GM19372 (cell line): ENCODE measurements around the gene GMDS.

ENCODE experiments used
- ATAC-seq: cut with Tn5 transposase; IDR thresholded peaks from one replicate; pipeline ENCODE4 v1.9.1; 2021; ENCODE audit warnings: mild to moderate bottlenecking, low read depth, moderate library complexity; ENCODE audit not compliant: unreplicated experiment

Gene GMDS

GRCh38 chr6:1627827-1628560 is 617.4 kb downstream of the GMDS start:
- no peak for ATAC-seq

GRCh38 chr6:1626481-1626880 is 618.9 kb downstream of the GMDS start:
- ATAC-seq: no peak

- ATAC-seq: no peak
Measured at GRCh38 chr6:1625794-1626435, 619.5 kb downstream of the GMDS start.

GRCh38 chr6:1624851-1625781 is 620.3 kb downstream of the GMDS start:
- ATAC-seq: no peak

DNA sequence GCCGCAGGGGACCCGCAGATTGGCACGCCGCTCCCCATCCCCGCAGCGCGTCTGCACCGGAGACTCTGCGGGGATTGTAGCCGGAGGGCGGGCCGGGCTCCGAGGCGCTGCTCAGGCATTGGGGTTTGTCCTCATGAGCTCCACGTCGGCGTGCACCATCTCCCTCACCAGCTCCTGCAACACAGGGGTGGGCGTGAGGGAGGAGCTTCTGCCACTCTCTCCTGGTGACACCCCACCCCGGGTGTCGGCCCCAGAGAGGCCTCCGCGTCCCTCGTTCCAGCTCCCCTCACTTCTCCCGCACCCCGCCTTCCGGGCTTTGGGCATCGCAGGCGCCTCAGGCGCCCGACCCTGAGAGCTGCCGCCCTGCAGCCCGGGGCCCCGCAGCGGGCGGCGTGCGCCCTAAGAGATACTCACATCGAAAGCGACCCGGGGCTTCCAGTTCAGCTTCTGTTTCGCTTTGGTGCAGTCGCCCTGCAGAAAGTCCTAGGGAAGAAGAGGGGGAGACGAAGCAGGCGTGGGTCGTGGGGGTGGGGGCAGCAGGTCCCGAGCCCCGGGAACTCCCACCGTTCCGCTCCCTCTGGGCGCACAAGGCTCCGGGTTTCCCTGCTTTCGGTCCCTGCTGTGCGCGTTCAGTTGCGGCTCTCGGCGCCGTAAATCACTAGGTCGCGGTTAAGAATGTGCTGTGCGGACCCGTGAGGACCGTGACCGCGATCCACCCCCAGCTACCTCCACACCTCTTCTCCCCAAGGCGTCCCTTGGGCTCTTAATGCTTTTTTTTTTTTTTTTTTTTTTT is 621.2 kb downstream of the GMDS start:
- no peak for ATAC-seq

DNA sequence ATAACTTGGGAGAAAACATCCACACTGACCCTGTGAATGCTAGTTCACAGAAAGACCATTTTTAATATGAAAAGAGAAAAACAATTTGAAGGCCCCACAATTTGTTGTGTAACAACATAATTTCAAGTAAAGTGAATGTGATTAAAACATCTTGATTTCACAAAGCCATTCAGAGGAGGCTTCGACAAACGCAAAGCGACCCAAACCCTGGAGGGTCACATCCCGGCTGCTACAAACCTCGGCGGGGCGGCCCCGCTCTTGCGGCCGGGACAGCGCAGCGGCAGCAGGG is 621.7 kb downstream of the GMDS start:
- ATAC-seq: no peak

DNA sequence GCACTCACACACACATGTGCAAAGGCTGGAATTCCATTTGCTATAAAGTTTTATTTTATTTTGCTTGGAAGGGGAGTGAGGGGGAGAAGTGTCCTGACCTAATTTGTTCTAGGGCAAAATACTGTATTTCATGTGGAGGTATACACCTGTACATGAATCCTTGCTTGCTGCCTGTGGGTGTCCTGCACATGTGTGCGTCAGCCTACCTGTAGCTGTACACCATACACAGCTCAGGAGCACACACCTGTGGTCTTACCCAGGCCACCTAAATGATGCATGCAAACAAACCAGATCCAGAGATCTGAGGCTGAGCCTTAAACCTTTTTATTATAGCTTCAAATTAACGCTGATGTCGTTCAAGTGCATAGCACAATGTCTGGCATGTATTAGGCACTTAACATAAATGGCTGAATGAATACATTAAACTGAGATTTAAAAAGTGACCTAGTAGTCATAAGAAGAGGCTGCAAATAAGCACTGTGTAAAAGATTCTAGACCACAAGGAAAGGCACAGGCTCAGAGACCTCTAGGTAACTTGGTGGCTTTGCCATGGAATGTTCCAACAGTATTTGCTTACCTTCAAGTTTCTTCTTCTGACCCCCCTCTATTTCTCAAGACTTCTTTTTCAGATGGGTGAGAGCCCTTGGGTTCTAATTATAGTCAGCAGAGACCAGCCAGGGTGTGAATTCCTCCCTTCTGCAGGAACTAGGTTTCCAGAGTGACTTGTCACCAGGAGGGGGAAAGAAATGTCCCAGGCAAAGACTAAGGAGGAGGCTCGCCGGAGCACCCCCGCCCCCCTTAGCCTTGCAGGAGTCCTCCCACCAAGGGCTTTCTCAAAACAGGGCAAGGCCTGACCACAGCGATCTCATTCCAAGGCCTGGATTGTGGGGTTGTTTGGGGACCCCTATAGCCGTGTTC is 622.3 kb downstream of the GMDS start:
- no peak for ATAC-seq

- ATAC-seq: no peak
Measured at GRCh38 chr6:1622220-1622850, 623.1 kb downstream of the GMDS start.

GRCh38 chr6:1621070-1621701 is 624.2 kb downstream of the GMDS start:
- ATAC-seq: no peak

DNA sequence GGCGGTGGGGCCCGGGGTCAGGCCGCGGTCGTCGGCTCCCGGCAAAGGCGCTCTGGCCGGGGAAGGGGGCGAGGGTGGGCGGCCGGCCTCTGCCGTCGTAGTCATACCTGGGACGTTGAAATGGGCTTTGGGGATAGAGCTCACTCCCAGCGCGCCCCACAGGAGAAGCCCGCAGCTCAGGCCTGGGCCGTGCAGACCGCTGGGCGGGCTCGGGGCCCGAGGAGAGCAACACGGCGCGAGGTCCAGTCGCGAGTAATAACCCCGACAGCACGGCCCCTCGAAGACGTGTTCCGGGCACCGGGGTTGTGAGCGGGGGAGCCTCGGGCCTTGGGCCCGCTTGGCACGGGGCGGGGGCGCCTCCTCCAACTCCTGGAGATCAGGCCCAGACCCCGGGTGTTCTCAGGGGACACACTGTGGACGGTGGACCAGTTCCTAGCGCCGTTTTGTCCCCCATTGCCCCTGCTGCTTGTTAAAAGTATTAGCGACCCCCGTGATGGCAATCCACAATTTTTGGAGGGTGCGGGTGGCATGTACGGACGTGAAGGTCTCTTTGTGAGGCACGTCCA is 624.8 kb downstream of the GMDS start:
- no peak for ATAC-seq

DNA sequence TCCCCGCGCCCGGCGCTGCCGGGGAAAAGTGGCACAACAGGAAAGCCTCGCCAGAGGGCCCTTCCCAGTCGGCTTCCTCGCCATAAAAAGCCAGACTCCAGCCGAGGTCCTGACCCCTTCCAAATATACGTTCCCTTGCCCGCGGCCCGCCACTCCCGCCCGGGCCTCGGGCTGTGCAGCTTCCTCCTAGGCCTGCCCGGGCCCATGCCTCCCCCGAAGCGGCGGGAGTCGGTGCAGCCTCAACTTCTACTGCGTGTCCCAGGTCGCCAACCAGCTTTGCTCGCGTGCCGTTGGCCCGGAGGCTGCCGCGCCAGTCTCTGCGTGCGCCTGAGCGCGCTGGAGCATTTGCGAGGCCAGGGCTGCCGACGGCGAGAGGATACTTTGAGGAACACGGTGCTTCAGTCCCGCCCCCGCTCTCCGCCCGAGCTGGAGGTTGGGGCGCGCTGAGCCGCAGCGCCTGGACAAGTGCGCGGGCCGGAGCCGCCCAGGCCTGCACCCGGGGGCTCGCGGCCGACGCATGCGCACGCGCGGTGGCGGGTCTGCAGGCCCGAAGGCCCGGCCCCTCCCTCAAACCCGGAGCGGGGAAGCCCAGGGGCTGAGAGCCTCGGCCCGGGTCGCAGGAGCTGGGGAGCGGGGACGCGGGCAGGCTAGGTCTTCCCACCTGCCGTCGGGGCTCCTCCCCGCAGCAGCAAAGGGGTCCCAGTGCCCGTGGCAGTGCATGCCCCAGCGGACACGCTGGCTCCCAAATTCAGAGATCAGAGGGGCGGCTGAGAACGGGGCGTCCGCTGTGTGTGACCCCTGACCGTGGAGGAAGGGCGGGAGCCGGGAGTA is 625.5 kb downstream of the GMDS start:
- no peak for ATAC-seq

DNA sequence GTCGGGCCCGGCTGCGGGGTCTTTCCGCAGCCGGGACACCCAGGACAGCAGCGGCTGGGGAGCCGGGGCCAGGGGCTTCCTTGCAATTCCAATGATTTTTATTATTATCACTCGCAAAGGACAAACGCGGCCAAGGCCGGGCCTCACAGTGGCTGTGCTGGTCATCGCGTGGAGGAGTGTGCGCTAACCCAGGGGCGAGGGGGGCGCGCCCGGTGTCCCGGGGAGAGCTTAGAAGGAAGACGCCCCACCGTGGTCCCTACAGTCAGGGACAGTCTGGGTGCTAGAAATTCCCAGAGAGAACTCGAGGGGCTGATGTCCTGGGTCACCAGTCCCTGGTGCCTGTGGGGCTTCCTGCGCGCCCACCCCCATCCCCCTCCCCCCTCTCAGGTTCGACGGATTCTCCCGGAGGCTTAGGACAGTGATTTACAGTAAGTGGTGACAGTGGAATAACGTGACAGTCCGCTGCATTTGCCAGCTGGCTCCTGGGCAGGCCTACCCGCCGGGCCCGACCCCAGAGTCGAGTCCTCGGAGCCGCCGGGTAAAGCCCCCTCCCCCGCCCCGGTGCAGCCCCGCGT is 626.2 kb downstream of the GMDS start:
- ATAC-seq: no peak

DNA sequence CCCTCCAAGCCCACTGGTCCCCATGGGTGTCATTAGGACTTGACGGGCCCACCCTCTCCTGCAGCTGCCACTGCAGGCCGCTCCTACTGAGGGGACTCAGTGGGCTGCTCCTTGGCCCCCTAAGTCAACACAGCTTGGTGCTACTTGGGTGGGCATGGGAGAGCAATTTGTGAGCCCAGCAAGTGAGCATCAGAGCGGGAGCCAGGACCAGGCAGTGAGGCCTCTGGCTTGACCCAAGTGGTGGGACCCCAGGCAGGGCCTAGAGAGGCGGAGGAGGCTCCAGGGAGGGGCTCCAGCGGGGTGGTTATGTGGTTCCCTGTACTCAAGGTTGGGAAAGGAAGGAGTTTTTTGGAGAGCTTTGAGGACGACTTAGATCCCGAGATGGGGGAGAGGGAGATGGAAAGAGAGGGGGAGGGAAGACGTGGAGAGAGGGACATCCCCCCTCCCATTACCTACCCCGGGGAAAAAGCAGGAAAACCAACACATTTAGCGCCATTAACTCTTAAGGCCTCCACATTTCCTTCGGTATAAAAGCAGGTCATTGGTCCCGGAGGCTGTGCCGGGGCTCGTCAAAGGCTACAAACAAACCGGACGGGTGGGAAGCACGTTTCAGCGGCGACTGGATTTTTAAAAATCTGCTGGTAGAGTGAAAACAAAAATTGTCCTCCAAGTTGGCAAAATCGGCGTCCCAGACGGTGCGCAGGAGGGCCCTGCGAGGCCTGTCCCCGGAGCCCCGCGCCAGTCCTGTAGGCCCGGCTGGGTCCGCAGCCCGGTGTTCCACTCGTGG is 626.9 kb downstream of the GMDS start:
- ATAC-seq: no peak

GRCh38 chr6:1617466-1618310 is 627.7 kb downstream of the GMDS start:
- no peak for ATAC-seq

GRCh38 chr6:1616701-1617463 is 628.5 kb downstream of the GMDS start:
- ATAC-seq: no peak
